ENCODE data around the gene CDK12.

Gene CDK12

DNA sequence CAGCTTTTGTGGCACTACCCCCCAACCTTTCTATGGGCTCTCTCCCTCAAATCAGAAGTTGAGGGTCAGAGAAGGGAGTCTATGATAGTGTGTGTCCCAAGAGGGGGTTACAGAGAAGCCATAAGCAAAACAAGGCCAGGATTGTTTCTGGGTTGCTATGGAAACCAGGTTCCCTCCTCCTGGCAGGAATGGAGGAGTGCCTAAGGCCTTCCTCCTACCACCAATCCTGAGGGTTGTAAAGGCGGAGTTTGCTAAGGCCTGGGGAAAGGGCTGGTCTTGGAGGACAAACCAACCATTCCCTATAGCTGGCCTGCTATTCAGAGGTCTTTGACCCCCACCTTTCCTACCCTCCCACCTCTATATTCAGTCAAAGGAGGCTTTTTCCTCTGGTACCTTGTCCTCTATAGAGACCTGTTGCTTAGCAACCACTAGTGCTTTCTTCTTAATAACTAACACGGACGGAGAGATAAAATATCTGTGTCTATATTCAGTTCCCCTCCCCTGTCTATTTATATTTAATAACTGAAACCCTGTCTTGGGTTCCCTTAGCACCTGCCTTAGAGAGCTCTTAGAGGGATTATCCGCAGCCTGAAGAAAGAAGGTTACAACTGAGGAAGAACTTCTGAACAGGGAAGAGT lies 103.0 kb downstream of the CDK12 start:
- Histone ChIP-seq H3K9ac (ENCODE audit: low read depth, low read length, poor library complexity, severe bottlenecking) (no peak overlapping the region), H3F3A (ENCODE audit: low read depth) (no peaks in the 10 kb centered on the region), H3K9me2 (replicated peaks; ENCODE audit: low read depth, low read length) (no peaks in the 10 kb centered on the region), H4K20me1 (ENCODE audit: insufficient read depth, low read length, poor library complexity, severe bottlenecking) (no peaks in the 10 kb centered on the region), H3K4me3 (ENCODE audit: low read length, poor library complexity, severe bottlenecking) (no peak overlapping the region), H2AFZ (ENCODE audit: low read length) (no peak overlapping the region), H3K9me3 (ENCODE audit: insufficient read depth, low read depth, low read length) (no peaks in the 10 kb centered on the region), H3K4me2 (ENCODE audit: low read depth, low read length, poor library complexity, severe bottlenecking) (no peak overlapping the region), H3K27me3 (ENCODE audit: insufficient read depth, low read length, poor library complexity, severe bottlenecking) (no peaks in the 10 kb centered on the region), H3K36me3 (ENCODE audit: insufficient read depth, low read length) (peaks cover 7% of the 10 kb centered on the region; the same call in 1 of the 2 replicates), H3K4me1 (ENCODE audit: insufficient read depth, low read length, poor library complexity, severe bottlenecking) (no peaks in the 10 kb centered on the region), H3K79me2 (ENCODE audit: insufficient read depth, low read length) (no peaks in the 10 kb centered on the region)
- TF ChIP-seq, protein P1, sequence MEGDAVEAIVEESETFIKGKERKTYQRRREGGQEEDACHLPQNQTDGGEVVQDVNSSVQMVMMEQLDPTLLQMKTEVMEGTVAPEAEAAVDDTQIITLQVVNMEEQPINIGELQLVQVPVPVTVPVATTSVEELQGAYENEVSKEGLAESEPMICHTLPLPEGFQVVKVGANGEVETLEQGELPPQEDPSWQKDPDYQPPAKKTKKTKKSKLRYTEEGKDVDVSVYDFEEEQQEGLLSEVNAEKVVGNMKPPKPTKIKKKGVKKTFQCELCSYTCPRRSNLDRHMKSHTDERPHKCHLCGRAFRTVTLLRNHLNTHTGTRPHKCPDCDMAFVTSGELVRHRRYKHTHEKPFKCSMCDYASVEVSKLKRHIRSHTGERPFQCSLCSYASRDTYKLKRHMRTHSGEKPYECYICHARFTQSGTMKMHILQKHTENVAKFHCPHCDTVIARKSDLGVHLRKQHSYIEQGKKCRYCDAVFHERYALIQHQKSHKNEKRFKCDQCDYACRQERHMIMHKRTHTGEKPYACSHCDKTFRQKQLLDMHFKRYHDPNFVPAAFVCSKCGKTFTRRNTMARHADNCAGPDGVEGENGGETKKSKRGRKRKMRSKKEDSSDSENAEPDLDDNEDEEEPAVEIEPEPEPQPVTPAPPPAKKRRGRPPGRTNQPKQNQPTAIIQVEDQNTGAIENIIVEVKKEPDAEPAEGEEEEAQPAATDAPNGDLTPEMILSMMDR (conservative IDR thresholded peaks at IDR 0.05; ENCODE audit: low read length), result no peak
- no peak for TF ChIP-seq EZH2phosphoT487 (IDR thresholded peaks at IDR 0.05; ENCODE audit: borderline replicate concordance)

DNA sequence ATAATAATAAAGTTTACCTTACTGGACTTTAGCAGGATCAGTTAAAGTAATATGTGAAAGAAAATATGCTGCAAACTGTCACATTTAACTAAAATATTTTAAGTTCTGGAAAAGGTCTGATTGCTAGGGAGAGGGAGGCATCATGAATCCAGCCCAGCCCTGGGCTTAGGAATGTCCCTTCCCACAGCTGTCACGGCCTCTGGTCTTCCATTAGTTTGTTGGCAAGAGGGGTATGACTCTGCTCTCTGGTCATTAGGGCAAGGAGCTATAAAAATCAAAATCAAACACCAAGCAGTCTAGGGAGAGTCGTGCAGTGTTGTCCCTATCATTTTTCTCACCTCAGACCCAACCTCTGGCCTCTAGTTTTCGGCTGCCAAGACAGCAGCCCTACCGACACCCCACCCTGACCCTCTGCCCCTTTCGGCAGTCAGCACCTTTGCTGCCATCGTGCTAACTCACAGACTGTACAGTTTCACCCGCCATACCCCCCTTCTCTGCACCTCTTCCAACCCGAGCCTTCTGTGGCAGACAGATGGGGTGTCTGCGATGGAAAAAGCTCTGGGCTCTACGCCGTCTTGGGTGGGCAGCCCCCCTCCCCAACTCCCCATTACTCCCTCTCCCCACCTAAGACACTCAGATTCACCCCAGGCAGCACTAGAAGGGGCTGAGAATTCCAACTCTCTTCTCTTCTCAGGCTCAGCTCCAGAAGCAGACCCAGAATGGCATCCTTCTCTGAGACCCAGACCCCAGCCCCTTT lies 105.0 kb downstream of the CDK12 start:
- no peaks in the 10 kb centered on the region for H3K9me2 ChIP-seq (replicated peaks; ENCODE audit: low read depth, low read length)
- no peak for TF ChIP-seq EZH2phosphoT487 (IDR thresholded peaks at IDR 0.05; ENCODE audit: borderline replicate concordance)
- TF ChIP-seq, protein P1 (conservative IDR thresholded peaks at IDR 0.05; ENCODE audit: low read length), result no peak
- H3F3A ChIP-seq (ENCODE audit: low read depth), result no peaks in the 10 kb centered on the region
- H3K27me3 ChIP-seq (ENCODE audit: insufficient read depth, low read length, poor library complexity, severe bottlenecking), result no peaks in the 10 kb centered on the region
- no peak overlapping the region for H3K4me2 ChIP-seq (ENCODE audit: low read depth, low read length, poor library complexity, severe bottlenecking)
- no peaks in the 10 kb centered on the region for H3K79me2 ChIP-seq (ENCODE audit: insufficient read depth, low read length)
- H2AFZ ChIP-seq (ENCODE audit: low read length), result no peak overlapping the region
- no peaks in the 10 kb centered on the region for H3K4me1 ChIP-seq (ENCODE audit: insufficient read depth, low read length, poor library complexity, severe bottlenecking)
- no peak overlapping the region for H3K9ac ChIP-seq (ENCODE audit: low read depth, low read length, poor library complexity, severe bottlenecking)
- no peak overlapping the region for H3K4me3 ChIP-seq (ENCODE audit: low read length, poor library complexity, severe bottlenecking)
- H3K36me3 ChIP-seq (ENCODE audit: insufficient read depth, low read length), result peaks cover 7% of the 10 kb centered on the region; the same call in 1 of the 2 replicates
- no peaks in the 10 kb centered on the region for H4K20me1 ChIP-seq (ENCODE audit: insufficient read depth, low read length, poor library complexity, severe bottlenecking)
- H3K9me3 ChIP-seq (ENCODE audit: insufficient read depth, low read depth, low read length), result no peaks in the 10 kb centered on the region

DNA sequence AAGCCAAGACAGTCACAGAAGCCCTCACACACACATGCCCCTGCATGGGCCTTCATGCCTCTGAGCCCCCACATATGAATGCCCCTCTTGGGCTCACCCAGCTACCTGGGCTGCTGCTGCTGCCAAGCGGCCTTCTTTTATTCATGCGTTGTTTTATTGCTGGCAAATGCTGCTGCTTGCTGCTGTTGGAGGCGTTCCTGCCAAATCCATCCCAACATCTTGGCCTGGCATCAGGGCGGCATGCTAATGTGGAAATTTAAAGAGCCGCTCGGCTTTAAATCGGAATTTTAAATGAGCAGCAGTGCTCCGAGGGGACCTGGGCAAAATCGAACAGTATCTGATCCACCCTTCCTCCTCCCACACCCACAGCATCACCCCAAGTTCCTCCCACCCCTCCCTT lies 107.4 kb downstream of the CDK12 start:
- Histone ChIP-seq H3K27me3 (ENCODE audit: insufficient read depth, low read length, poor library complexity, severe bottlenecking) (no peaks in the 10 kb centered on the region), H3K9ac (ENCODE audit: low read depth, low read length, poor library complexity, severe bottlenecking) (no peak overlapping the region), H3K79me2 (ENCODE audit: insufficient read depth, low read length) (no peaks in the 10 kb centered on the region), H3K4me3 (ENCODE audit: low read length, poor library complexity, severe bottlenecking) (no peak overlapping the region), H3K4me2 (ENCODE audit: low read depth, low read length, poor library complexity, severe bottlenecking) (no peak overlapping the region), H2AFZ (ENCODE audit: low read length) (no peak overlapping the region), H3K36me3 (ENCODE audit: insufficient read depth, low read length) (peaks cover 7% of the 10 kb centered on the region; the same call in 1 of the 2 replicates), H3K4me1 (ENCODE audit: insufficient read depth, low read length, poor library complexity, severe bottlenecking) (no peaks in the 10 kb centered on the region), H3K9me2 (replicated peaks; ENCODE audit: low read depth, low read length) (no peaks in the 10 kb centered on the region), H3F3A (ENCODE audit: low read depth) (no peaks in the 10 kb centered on the region), H4K20me1 (ENCODE audit: insufficient read depth, low read length, poor library complexity, severe bottlenecking) (no peaks in the 10 kb centered on the region), H3K9me3 (ENCODE audit: insufficient read depth, low read depth, low read length) (peaks cover 3% of the 10 kb centered on the region; the same call in 1 of the 2 replicates)
- TF ChIP-seq, protein P1 (conservative IDR thresholded peaks at IDR 0.05; ENCODE audit: low read length), result no peak
- TF ChIP-seq EZH2phosphoT487 (IDR thresholded peaks at IDR 0.05; ENCODE audit: borderline replicate concordance), result no peak
